Spleen (tissue), 11 donors: ENCODE data around the gene TMX3. TPM values are rescaled to one million over a fixed set of nuclear protein-coding genes. Genes with fewer than 3 reads are reported as not detected.

Source experiments
- DNase-seq: peaks from one replicate; pipeline ENCODE4 v3.0.0-alpha.2; 2020
- H3K27ac ChIP-seq, 8 donors: fragments of 200-600 bp; sonication (generic) in 7 of 8; 1 replicate in 4 of 8; 2 replicates in 4 of 8; pipeline versions ENCODE4 v1.5.0 to v1.8.0; 2016 to 2021; ENCODE audit warnings: inconsistent platforms in 4 of 8, mild to moderate bottlenecking in 4 of 8, moderate library complexity in 1 of 8
- H3K27me3 ChIP-seq, 7 donors: fragments of 200-600 bp; sonication (generic) in 6 of 7; replicated peaks in 1 of 7; 1 replicate in 4 of 7; 2 replicates in 3 of 7; pipeline versions ENCODE4 v1.5.0 to v1.8.0; 2016 to 2021; ENCODE audit warnings: inconsistent platforms in 3 of 7, mild to moderate bottlenecking in 1 of 7
- H3K36me3 ChIP-seq, 6 donors: fragments of 200-600 bp; sonication (generic) in 5 of 6; 1 replicate in 4 of 6; 2 replicates in 2 of 6; pipeline versions ENCODE4 v1.5.0 to v1.8.0; 2016 to 2021; ENCODE audit warnings: inconsistent platforms in 2 of 6
- H3K4me1 ChIP-seq, 6 donors: fragments of 200-600 bp; sonication (generic) in 5 of 6; 1 replicate in 3 of 6; 2 replicates in 3 of 6; pipeline versions ENCODE4 v1.5.0 to v1.8.0; 2016 to 2021; ENCODE audit warnings: inconsistent platforms in 3 of 6
- H3K4me3 ChIP-seq, 8 donors: fragments of 200-600 bp; sonication (generic) in 7 of 8; 1 replicate in 4 of 8; 2 replicates in 4 of 8; pipeline versions ENCODE4 v1.5.0 to v1.8.0; 2016 to 2021; ENCODE audit warnings: inconsistent platforms in 4 of 8, mild to moderate bottlenecking in 4 of 8, moderate library complexity in 2 of 8
- H3K9me3 ChIP-seq, 8 donors: fragments of 200-600 bp; sonication (generic) in 7 of 8; 1 replicate in 4 of 8; 2 replicates in 4 of 8; pipeline versions ENCODE4 v1.5.0 to v1.8.0; 2016 to 2021; ENCODE audit warnings: inconsistent platforms in 4 of 8
- POLR2A ChIP-seq, 3 donors: fragments of 450-650 bp; IDR thresholded peaks; one replicate each; pipeline ENCODE4 v1.5.1; 2017; ENCODE audit warnings: antibody characterized with exemption in 3 of 3, mild to moderate bottlenecking in 1 of 3
- POLR2AphosphoS5 ChIP-seq, 3 donors: sonication (generic); formaldehyde crosslinking; IDR thresholded peaks; one replicate each; pipeline ENCODE4 v1.5.1; 2017; ENCODE audit warnings: antibody characterized with exemption in 3 of 3
- WGBS, 5 donors: extraction: QIAGEN DNeasy Blood & Tissue Kit in 3 of 5; methylation state at CpG; one replicate each; pipeline versions ENCODE4 v1.1.5 to v1.1.7; 2013 to 2018; 5-methylcytosine and 5-hydroxymethylcytosine counted together
- intact Hi-C: fragments of 100-400 bp; cut with DNase I; formaldehyde crosslinking; loops from one replicate; pipeline ENCODE4 v1.15.0; 2023; ENCODE audit warnings: low total_unique reads
- polyA plus RNA-seq, 3 donors: library from polyadenylated mRNA; stranded (reverse); fragments of 200-250 nt; gene quantifications; one replicate each; pipeline ENCODE4 v1.2.1, GENCODE V29; 2013
- total RNA-seq, 7 donors: library from RNA; depleted of rRNA in 3 of 7; stranded (reverse); fragments of >200 nt in 3 of 7; fragmentation: NEBNext Ultra II Directional in 4 of 7; extraction: Animal tissue kit (Norgen Biotek cat#: 25700) in 4 of 7; gene quantifications; one replicate each; pipeline versions ENCODE4 v1.1.0 to v1.2.1, GENCODE V29; 2016 to 2021
- TF ChIP-seq, protein P1 (sequence below), 11 experiments: fragments of 200-600 bp in 7 of 11; fragments of 450-650 bp in 4 of 11; sonication (generic) in 4 of 11; IDR thresholded peaks in 8 of 11; conservative IDR thresholded peaks in 3 of 11; 1 replicate in 7 of 11; 2 replicates in 4 of 11; pipeline versions ENCODE4 v1.4.0 to v1.8.0; 2016 to 2021; ENCODE audit warnings: antibody characterized with exemption in 11 of 11, inconsistent platforms in 4 of 11, mild to moderate bottlenecking in 1 of 11
- donor health status: healthy with polysubstance abuse.
- donor health status: DM: no; HTN: no; CAD: no; lungs with moderate emphysema.
- donor health status: DM: no; HTN: no; CAD: no.
- donor health status: Bipolar disorder and iron deficiency.
- donor health status: healthy.
- donor health status: DM: no; HTN: no; CAD: no.
- donor health status: DM: yes; HTN: yes; CAD: no.

Gene TMX3
- total and polyA plus RNA-seq, 10 donors = 22.7 to 75.5 (median 65.1) TPM

DNA sequence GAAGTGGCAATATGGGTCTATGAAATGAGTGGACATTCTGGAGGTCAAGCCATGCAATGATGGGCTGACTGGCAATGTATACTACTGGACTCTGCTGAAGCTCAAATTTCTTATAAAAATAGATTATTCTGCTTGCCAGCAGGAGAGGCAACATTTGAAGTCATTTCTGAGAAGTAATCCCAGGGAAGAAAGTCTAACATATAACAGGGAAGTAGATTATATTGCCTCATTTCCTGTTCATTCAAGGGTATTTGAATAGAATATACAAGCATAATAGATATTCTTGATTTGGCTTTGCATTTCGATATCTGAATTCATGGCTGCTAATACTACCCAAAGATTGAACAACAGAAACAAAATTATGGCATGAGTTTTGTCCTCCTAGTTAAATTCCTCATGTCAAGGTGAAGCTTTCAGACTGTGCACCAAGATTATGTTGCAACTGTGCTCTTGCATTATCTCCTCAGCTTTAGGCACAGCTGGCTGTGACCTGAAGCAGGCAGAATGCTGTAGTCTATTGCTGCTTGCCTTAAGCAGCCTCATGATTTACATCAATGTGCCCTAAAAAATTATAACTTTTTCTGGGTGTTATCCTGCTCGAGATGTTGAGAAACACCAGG, 13.3 kb upstream of the TMX3 start:
- TF ChIP-seq, protein P1, sequence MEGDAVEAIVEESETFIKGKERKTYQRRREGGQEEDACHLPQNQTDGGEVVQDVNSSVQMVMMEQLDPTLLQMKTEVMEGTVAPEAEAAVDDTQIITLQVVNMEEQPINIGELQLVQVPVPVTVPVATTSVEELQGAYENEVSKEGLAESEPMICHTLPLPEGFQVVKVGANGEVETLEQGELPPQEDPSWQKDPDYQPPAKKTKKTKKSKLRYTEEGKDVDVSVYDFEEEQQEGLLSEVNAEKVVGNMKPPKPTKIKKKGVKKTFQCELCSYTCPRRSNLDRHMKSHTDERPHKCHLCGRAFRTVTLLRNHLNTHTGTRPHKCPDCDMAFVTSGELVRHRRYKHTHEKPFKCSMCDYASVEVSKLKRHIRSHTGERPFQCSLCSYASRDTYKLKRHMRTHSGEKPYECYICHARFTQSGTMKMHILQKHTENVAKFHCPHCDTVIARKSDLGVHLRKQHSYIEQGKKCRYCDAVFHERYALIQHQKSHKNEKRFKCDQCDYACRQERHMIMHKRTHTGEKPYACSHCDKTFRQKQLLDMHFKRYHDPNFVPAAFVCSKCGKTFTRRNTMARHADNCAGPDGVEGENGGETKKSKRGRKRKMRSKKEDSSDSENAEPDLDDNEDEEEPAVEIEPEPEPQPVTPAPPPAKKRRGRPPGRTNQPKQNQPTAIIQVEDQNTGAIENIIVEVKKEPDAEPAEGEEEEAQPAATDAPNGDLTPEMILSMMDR (IDR thresholded peaks at IDR 0.05 in 8 of 11, conservative IDR thresholded peaks at IDR 0.05 in 3 of 11) = no peak
- TF ChIP-seq POLR2AphosphoS5 (IDR thresholded peaks at IDR 0.05) = no peak
- no peak for TF ChIP-seq POLR2A (IDR thresholded peaks at IDR 0.05)
- H3K27ac ChIP-seq = no peak overlapping the region
- no peaks in the 10 kb centered on the region for H3K9me3 ChIP-seq
- no peak for DNase-seq
- H3K36me3 ChIP-seq = no peaks in the 10 kb centered on the region
- H3K4me3 ChIP-seq = no peak overlapping the region
- H3K4me1 ChIP-seq = peaks cover 0 to 1% (median 0%) of the 10 kb centered on the region in 6 donors
- WGBS, 5 donors = 59 to 93% (median 77%) methylated on average over 2 of the region's 2 CpGs
- H3K27me3 ChIP-seq = no peaks in the 10 kb centered on the region
- intact Hi-C loops = no loop called here

DNA sequence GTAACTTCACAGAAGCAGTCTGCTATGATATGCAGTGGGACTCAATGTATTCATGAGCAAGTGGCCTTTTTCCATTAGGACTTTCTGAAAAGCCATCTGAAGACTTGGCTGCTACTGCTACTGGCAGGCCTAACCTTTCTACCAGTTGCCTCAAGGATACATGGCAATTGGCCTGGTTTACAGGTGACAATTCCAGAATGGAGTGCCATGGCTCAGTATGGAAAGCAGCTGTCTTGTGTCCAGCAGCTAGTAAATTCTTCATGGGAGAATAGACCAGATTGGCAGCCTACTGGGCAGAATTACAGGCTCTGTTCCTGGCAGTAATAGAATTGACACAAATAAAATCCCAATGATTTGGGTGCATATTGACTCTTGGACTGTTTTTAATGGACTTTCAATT, 12.6 kb upstream of the TMX3 start:
- intact Hi-C loops = no loop called here
- no peak for DNase-seq
- H3K4me1 ChIP-seq = peaks cover 0 to 8% (median 4%) of the 10 kb centered on the region in 6 donors
- TF ChIP-seq POLR2A (IDR thresholded peaks at IDR 0.05) (no peak), POLR2AphosphoS5 (IDR thresholded peaks at IDR 0.05) (no peak)
- TF ChIP-seq, protein P1 (IDR thresholded peaks at IDR 0.05 in 8 of 11, conservative IDR thresholded peaks at IDR 0.05 in 3 of 11) = no peak
- H3K9me3 ChIP-seq = no peaks in the 10 kb centered on the region
- H3K36me3 ChIP-seq = no peaks in the 10 kb centered on the region
- H3K4me3 ChIP-seq = no peak overlapping the region
- H3K27ac ChIP-seq = no peak overlapping the region
- no peaks in the 10 kb centered on the region for H3K27me3 ChIP-seq

DNA sequence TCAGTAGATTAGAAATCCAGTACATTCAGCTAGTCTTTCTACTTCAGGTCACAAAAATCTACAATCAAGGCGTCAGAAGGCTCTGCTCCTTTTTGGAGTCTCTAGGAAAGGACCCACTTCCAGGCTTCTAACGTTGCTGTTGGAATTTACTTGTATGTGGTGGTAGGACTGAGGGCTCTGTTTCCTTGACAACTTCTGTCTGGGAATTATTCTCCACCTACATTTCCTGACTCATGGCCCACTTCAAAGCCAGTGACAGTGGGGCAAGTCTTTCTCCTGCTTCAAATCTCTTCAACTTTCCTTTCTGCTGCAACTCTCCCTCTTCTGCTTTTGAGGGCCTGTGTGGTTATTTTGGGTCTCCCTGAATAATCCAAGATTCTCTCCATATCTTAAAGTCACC, 10.4 kb upstream of the TMX3 start:
- intact Hi-C loops = no loop called here

DNA sequence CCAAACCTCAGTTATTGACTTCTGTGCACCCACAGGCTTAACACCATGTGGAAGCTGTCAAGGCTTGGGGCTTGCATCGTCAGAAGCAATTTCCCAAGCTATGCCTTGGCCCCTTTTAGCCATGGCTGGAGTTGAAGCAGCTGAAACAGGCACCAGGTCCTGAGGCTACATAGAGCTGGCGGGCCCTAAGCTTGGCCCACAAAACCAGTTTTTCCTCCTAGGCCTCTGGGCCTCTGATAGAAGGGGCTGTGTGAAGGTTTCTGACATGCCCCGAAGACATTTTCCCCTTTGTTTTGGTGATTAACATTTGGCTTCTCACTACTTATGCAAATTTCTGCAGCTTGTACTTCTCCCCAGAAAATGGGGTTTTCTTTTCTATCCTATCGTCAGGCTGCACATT, 9.1 kb upstream of the TMX3 start:
- no peak for TF ChIP-seq POLR2A (IDR thresholded peaks at IDR 0.05)
- TF ChIP-seq POLR2AphosphoS5 (IDR thresholded peaks at IDR 0.05) = no peak
- H3K27ac ChIP-seq = no peak overlapping the region

More for the DNA sequence above, 10.4 kb upstream of the TMX3 start:
- WGBS, 5 donors = 76 to 92% (median 84%) methylated on average over 2 of the region's 2 CpGs
- Histone ChIP-seq H3K27me3 (no peaks in the 10 kb centered on the region), H3K27ac (no peak overlapping the region), H3K36me3 (no peaks in the 10 kb centered on the region), H3K4me3 (no peak overlapping the region), H3K4me1 (peaks cover 0 to 28% (median 15%) of the 10 kb centered on the region in 6 donors), H3K9me3 (no peaks in the 10 kb centered on the region)
- DNase-seq = no peak
- TF ChIP-seq, protein P1 (IDR thresholded peaks at IDR 0.05 in 8 of 11, conservative IDR thresholded peaks at IDR 0.05 in 3 of 11) = no peak
- no peak for TF ChIP-seq POLR2AphosphoS5 (IDR thresholded peaks at IDR 0.05)
- no peak for TF ChIP-seq POLR2A (IDR thresholded peaks at IDR 0.05)

More for the DNA sequence above, 9.1 kb upstream of the TMX3 start:
- H3K9me3 ChIP-seq = no peaks in the 10 kb centered on the region
- no peak for DNase-seq
- no peaks in the 10 kb centered on the region for H3K27me3 ChIP-seq
- 87 to 96% (median 92%) methylated on average over 4 of the region's 4 CpGs for WGBS, 5 donors
- H3K36me3 ChIP-seq = peaks cover 0 to 6% (median 0%) of the 10 kb centered on the region in 6 donors
- intact Hi-C loops = no loop called here
- H3K4me3 ChIP-seq = no peak overlapping the region
- peaks cover 0 to 28% (median 15%) of the 10 kb centered on the region in 6 donors for H3K4me1 ChIP-seq
